B cell (primary cell): ENCODE results near the gene GIPC3. TPM values are rescaled to one million over a fixed set of nuclear protein-coding genes. Genes with fewer than 3 reads are reported as not detected.
A peak's percentile ranks its signal among the peaks of the same experiment; 100 is the strongest.

Source experiments
- ATAC-seq: fragments of 200-7000 bp; cut with Tn5 transposase; one replicate; pipeline ENCODE4 v1.10.0; 2021; ENCODE audit warnings: low read depth, mild to moderate bottlenecking, moderate number of reproducible peaks, moderate library complexity
- CTCF ChIA-PET: fragments of 350-600 bp; sonication (Branson Sonifier 250); formaldehyde crosslinking; loops from one replicate; lab custom pipeline; 2021; ENCODE audit warnings: antibody characterized with exemption, inconsistent platforms; lab: Charles Lee
- POLR2A ChIA-PET: fragments of 350-600 bp; sonication (Branson Sonifier 250); formaldehyde crosslinking; loops from one replicate; lab custom pipeline; 2021; ENCODE audit warnings: antibody characterized with exemption; lab: Charles Lee
- DNase-seq: peaks from one replicate; pipeline ENCODE4 v3.0.0; 2013
- H2AFZ ChIP-seq: 2 replicates; pipeline ENCODE4 v1.6.1; 2012; ENCODE audit warnings: mild to moderate bottlenecking, low read depth, low read length; ENCODE audit not compliant: insufficient read depth, poor library complexity, severe bottlenecking
- H3K27ac ChIP-seq, 2 donors: 1 replicate in 1 of 2; 2 replicates in 1 of 2; pipeline ENCODE4 v1.5.1; 2012 to 2013; ENCODE audit warnings: low read length in 2 of 2, mild to moderate bottlenecking in 2 of 2, moderate library complexity in 1 of 2
- H3K27me3 ChIP-seq, 4 experiments: fragments of 200-600 bp in 1 of 4; sonication (generic) in 1 of 4; replicated peaks in 1 of 4; 1 replicate in 2 of 4; 2 replicates in 2 of 4; pipeline versions ENCODE4 v1.6.1 to v1.7.0; 2013 to 2016; ENCODE audit warnings: low read length in 3 of 4, mild to moderate bottlenecking in 2 of 4, mixed read lengths in 1 of 4, moderate library complexity in 1 of 4; ENCODE audit not compliant: insufficient read depth in 4 of 4, control insufficient read depth in 3 of 4; ENCODE audit errors: control extremely low read depth in 1 of 4
- H3K36me3 ChIP-seq, 2 experiments: replicated peaks in 1 of 2; 1 replicate in 1 of 2; 2 replicates in 1 of 2; pipeline versions ENCODE4 v1.6.1 to v1.7.1; 2013; ENCODE audit warnings: low read length in 1 of 2; ENCODE audit not compliant: insufficient read depth in 2 of 2, control insufficient read depth in 1 of 2; ENCODE audit errors: control extremely low read depth in 1 of 2, extremely low read depth in 1 of 2
- H3K4me1 ChIP-seq, 2 donors: fragments of 200-600 bp in 1 of 2; sonication (generic) in 1 of 2; 1 replicate in 1 of 2; 2 replicates in 1 of 2; pipeline versions ENCODE4 v1.5.1 to v1.6.1; 2013 to 2017; ENCODE audit warnings: low read length in 2 of 2; ENCODE audit not compliant: control insufficient read depth in 2 of 2, insufficient read depth in 2 of 2
- H3K4me2 ChIP-seq: replicated peaks from 2 replicates; pipeline ENCODE3; 2012; ENCODE audit warnings: mild to moderate bottlenecking, low read depth, low read length; ENCODE audit not compliant: poor library complexity, severe bottlenecking
- H3K4me3 ChIP-seq, 5 experiments: fragments of 200-600 bp in 1 of 5; sonication (generic) in 1 of 5; 1 replicate in 3 of 5; 2 replicates in 2 of 5; pipeline versions ENCODE4 v1.5.1 to v1.7.0; 2011 to 2016; ENCODE audit warnings: low read length in 4 of 5, mild to moderate bottlenecking in 4 of 5, low read depth in 2 of 5, control low read depth in 1 of 5, moderate library complexity in 1 of 5; ENCODE audit not compliant: insufficient read depth in 1 of 5; ENCODE audit errors: control extremely low read depth in 1 of 5, extremely low read depth in 1 of 5
- H3K79me2 ChIP-seq: fragments of 200-600 bp; sonication (generic); one replicate; pipeline ENCODE4 v1.6.0; 2016; ENCODE audit warnings: low read length; ENCODE audit not compliant: control insufficient read depth, insufficient read depth
- H3K9ac ChIP-seq: fragments of 200-600 bp; sonication (generic); 2 replicates; pipeline ENCODE4 v1.6.1; 2017; ENCODE audit warnings: mild to moderate bottlenecking, low read length, moderate library complexity
- H3K9me3 ChIP-seq, 3 donors: one replicate each; pipeline versions ENCODE4 v1.6.1 to v1.7.1; 2013; ENCODE audit warnings: low read length in 2 of 3; ENCODE audit not compliant: control insufficient read depth in 2 of 3, insufficient read depth in 1 of 3; ENCODE audit errors: control extremely low read depth in 1 of 3
- H4K20me1 ChIP-seq: 2 replicates; pipeline ENCODE4 v1.6.0; 2012; ENCODE audit warnings: mild to moderate bottlenecking, low read length; ENCODE audit not compliant: insufficient read depth, control insufficient read depth, poor library complexity, severe bottlenecking
- H3K27ac Mint-ChIP-seq: one replicate; pipeline ENCODE4 v1.8.0; 2021; ENCODE audit warnings: mixed read lengths
- H3K27me3 Mint-ChIP-seq: one replicate; pipeline ENCODE4 v1.8.0; 2021; ENCODE audit warnings: mixed read lengths
- H3K4me1 Mint-ChIP-seq: one replicate; pipeline ENCODE4 v1.8.0; 2021; ENCODE audit warnings: mixed read lengths
- H3K4me3 Mint-ChIP-seq: one replicate; pipeline ENCODE4 v1.8.0; 2021; ENCODE audit warnings: mixed read lengths
- H3K9me3 Mint-ChIP-seq: one replicate; pipeline ENCODE4 v1.8.0; 2022; ENCODE audit warnings: mixed read lengths; ENCODE audit not compliant: insufficient read depth
- CTCF ChIP-seq: fragments of 200-600 bp; IDR thresholded peaks from one replicate; pipeline ENCODE4 v1.8.0; 2022; ENCODE audit warnings: antibody characterized with exemption, mild to moderate bottlenecking
- EZH2 ChIP-seq: IDR thresholded peaks from 2 replicates; pipeline ENCODE4 v1.6.1; 2012; ENCODE audit warnings: borderline replicate concordance, low read depth, mild to moderate bottlenecking, moderate library complexity, low read length; ENCODE audit not compliant: insufficient read depth, poor library complexity, severe bottlenecking
- WGBS: methylation state at CpG from one replicate; pipeline ENCODE4 v1.1.5; 2013; ENCODE audit warnings: missing lambda C conversion rate; ENCODE audit not compliant: insufficient coverage; 5-methylcytosine and 5-hydroxymethylcytosine counted together
- intact Hi-C: fragments of 100-400 bp; cut with micrococcal nuclease; formaldehyde crosslinking; loops from one replicate; pipeline ENCODE4 v1.10.0; 2022
- polyA plus RNA-seq: library from polyadenylated mRNA; depleted of rRNA; stranded (reverse); fragments of >200 nt; gene quantifications from 2 replicates; pipeline ENCODE4 v1.2.3, GENCODE V29; 2012
- total RNA-seq, 2 donors: library from RNA; stranded (reverse); fragments of 120-200 nt in 1 of 2; gene quantifications; 1 replicate in 1 of 2; 2 replicates in 1 of 2; pipeline versions ENCODE4 v1.2.3 to v1.2.4, GENCODE V29; 2013 to 2022

The GIPC3 gene
- total and polyA plus RNA-seq, 2 donors (not counting 1 experiment from before 2014, with no cell fraction given), result 0.47 to 0.48 TPM

GRCh38 chr19:3607303-3608078, 22.2 kb downstream of the GIPC3 start:
- Histone ChIP-seq H3K4me2 (peak overlapping the region; percentile 97), H3K9me3 (peaks cover 0 to 25% (median 0%) of the 10 kb centered on the region in 3 donors), H2AFZ (peak overlapping the region; percentile 84), H3K36me3 (peaks cover 0 to 13% of the 10 kb centered on the region in 2 experiments), H3K4me3 (peak overlapping the region in 4 of 5 experiments; percentile 49 to 71 (median 64)), H3K4me1 (peaks cover 36 to 49% of the 10 kb centered on the region in 2 donors), H3K9ac (peak overlapping the region; percentile 74), H3K27ac (no peak overlapping the region), H3K79me2 (peaks cover 7% of the 10 kb centered on the region), H3K27me3 (peaks cover 0 to 4% (median 0%) of the 10 kb centered on the region in 4 experiments), H4K20me1 (no peaks in the 10 kb centered on the region)
- H3K9me3 Mint-ChIP-seq, result no peaks in the 10 kb centered on the region
- ATAC-seq (no peak), DNase-seq (no peak)
- POLR2A ChIA-PET, result no interaction called here
- H3K27me3 Mint-ChIP-seq, result no peaks in the 10 kb centered on the region
- intact Hi-C loops, result loop anchor here (5.0 kb wide), 1 partner anchor 50 kb away; the partner anchor contains the start of gene MFSD12
- TF ChIP-seq EZH2, result no peak
- no peak for TF ChIP-seq CTCF
- CTCF ChIA-PET, result interaction anchor here (0.6 to 1.9 kb wide), 3 partner anchors 11 to 98 kb away, joined by 4 to 9 read pairs (median 5); no protein-coding TSS in a partner anchor
- H3K4me1 Mint-ChIP-seq, result peaks cover 21% of the 10 kb centered on the region
- H3K27ac Mint-ChIP-seq, result peak overlapping the region; percentile 22
- 23% methylated on average over 20 of the region's 22 CpGs for WGBS
- H3K4me3 Mint-ChIP-seq, result peak overlapping the region; percentile 69
